GM21825 (cell line): ENCODE data around the gene ULK3.

ENCODE experiments used
- ATAC-seq: cut with Tn5 transposase; IDR thresholded peaks from one replicate; pipeline ENCODE4 v1.9.1; 2021; ENCODE audit warnings: mild to moderate bottlenecking, moderate library complexity; ENCODE audit not compliant: unreplicated experiment

ULK3 gene

GRCh38 chr15:74868059-74868458 lies 25.1 kb upstream of the ULK3 start:
- no peak for ATAC-seq

- no peak for ATAC-seq
These were observed 24.6 kb upstream of the ULK3 start for GRCh38 chr15:74867466-74868038.

- no peak for ATAC-seq
These were observed 23.1 kb upstream of the ULK3 start for GRCh38 chr15:74866090-74866489.

- ATAC-seq, result no peak
These were observed 22.4 kb upstream of the ULK3 start for GRCh38 chr15:74865316-74865715.

GRCh38 chr15:74864296-74864695 lies 21.3 kb upstream of the ULK3 start:
- ATAC-seq, result no peak

- ATAC-seq, result no peak
These were observed 20.5 kb upstream of the ULK3 start for GRCh38 chr15:74863239-74864056.

GRCh38 chr15:74858369-74858740 lies 15.4 kb upstream of the ULK3 start:
- ATAC-seq, result no peak

GRCh38 chr15:74857671-74858368 lies 14.9 kb upstream of the ULK3 start:
- peak; percentile 15 for ATAC-seq

GRCh38 chr15:74857082-74857655 lies 14.2 kb upstream of the ULK3 start:
- ATAC-seq, result peak; percentile 75

- no peak for ATAC-seq
These were observed 13.6 kb upstream of the ULK3 start for GRCh38 chr15:74856537-74856936.

GRCh38 chr15:74855857-74856256 lies 12.9 kb upstream of the ULK3 start:
- no peak for ATAC-seq

- ATAC-seq, result no peak
These were observed 11.6 kb upstream of the ULK3 start for GRCh38 chr15:74854453-74855022.

GRCh38 chr15:74851960-74852359 lies 9.0 kb upstream of the ULK3 start:
- ATAC-seq, result no peak

- ATAC-seq, result no peak
These were observed 7.4 kb upstream of the ULK3 start for GRCh38 chr15:74850393-74850792.

- no peak for ATAC-seq
These were observed 4.5 kb upstream of the ULK3 start for GRCh38 chr15:74847432-74847831.

GRCh38 chr15:74845581-74845980 lies 2.6 kb upstream of the ULK3 start:
- no peak for ATAC-seq

- ATAC-seq, result no peak
These were observed 2.2 kb upstream of the ULK3 start for GRCh38 chr15:74845208-74845568.

- ATAC-seq, result no peak
These were observed 1.6 kb upstream of the ULK3 start for GRCh38 chr15:74844319-74845207.

- ATAC-seq, result no peak
These were observed 939 bp upstream of the ULK3 start for GRCh38 chr15:74843891-74844299.

- no peak for ATAC-seq
These were observed 481 bp upstream of the ULK3 start for GRCh38 chr15:74843445-74843828.
